HepG2 (cell line): ENCODE measurements around the gene ELP2. TPM values are rescaled to one million over a fixed set of nuclear protein-coding genes. Genes with fewer than 3 reads are reported as not detected.
A peak's percentile ranks its signal among the peaks of the same experiment; 100 is the strongest.

ENCODE experiments used
- CBFB ChIP-seq: sonication (generic); formaldehyde crosslinking; IDR thresholded peaks from 2 replicates; pipeline ENCODE4 v1.4.0; 2020; ENCODE audit warnings: missing genetic modification reagents
- MAF1 ChIP-seq: sonication (generic); formaldehyde crosslinking; IDR thresholded peaks from 2 replicates; pipeline ENCODE4 v1.5.0; 2020; ENCODE audit warnings: missing genetic modification reagents, borderline replicate concordance
- MIXL1 ChIP-seq: IDR thresholded peaks from 2 replicates; pipeline ENCODE4 v1.6.1; 2016
- PAX8 ChIP-seq: sonication (generic); formaldehyde crosslinking; IDR thresholded peaks from 2 replicates; pipeline ENCODE4 v1.8.0; 2022; ENCODE audit warnings: mild to moderate bottlenecking, missing genetic modification reagents, borderline replicate concordance
- PAXIP1 ChIP-seq: sonication (generic); formaldehyde crosslinking; conservative IDR thresholded peaks from 2 replicates; pipeline ENCODE4 v1.4.0; 2020; ENCODE audit warnings: mild to moderate bottlenecking, missing genetic modification reagents, moderate library complexity
- PRPF4 ChIP-seq: fragments of 200-400 bp; formaldehyde crosslinking; IDR thresholded peaks from 2 replicates; pipeline ENCODE4 v1.6.1; 2016; ENCODE audit warnings: low read length, low read depth; ENCODE audit not compliant: poor library complexity, severe bottlenecking
- THAP9 ChIP-seq: sonication (generic); formaldehyde crosslinking; IDR thresholded peaks from 2 replicates; pipeline ENCODE4; 2020; ENCODE audit warnings: missing genetic modification reagents, mild to moderate bottlenecking, borderline replicate concordance
- THYN1 ChIP-seq: sonication (generic); formaldehyde crosslinking; IDR thresholded peaks from 2 replicates; pipeline ENCODE4 v1.8.1; 2023; ENCODE audit warnings: low read depth, mild to moderate bottlenecking, moderate library complexity, missing genetic modification reagents, borderline replicate concordance
- ZHX1 ChIP-seq: sonication (generic); formaldehyde crosslinking; IDR thresholded peaks from 2 replicates; pipeline ENCODE4 v1.8.1; 2022; ENCODE audit warnings: low read depth, mild to moderate bottlenecking, missing genetic modification reagents
- ZNF205 ChIP-seq: IDR thresholded peaks from 2 replicates; pipeline ENCODE4 v1.6.1; 2018; ENCODE audit warnings: missing biosample characterization, missing genetic modification reagents
- ZNF414 ChIP-seq: sonication (generic); formaldehyde crosslinking; IDR thresholded peaks from 2 replicates; pipeline ENCODE4 v1.5.0; 2020; ENCODE audit warnings: missing genetic modification reagents
- ZNF543 ChIP-seq: sonication (generic); formaldehyde crosslinking; IDR thresholded peaks from 2 replicates; pipeline ENCODE4 v1.4.0; 2020; ENCODE audit warnings: mild to moderate bottlenecking, missing genetic modification reagents
- ZNF687 ChIP-seq: sonication (generic); formaldehyde crosslinking; IDR thresholded peaks from 2 replicates; pipeline ENCODE4 v1.5.1; 2020; ENCODE audit warnings: mild to moderate bottlenecking, missing genetic modification reagents, moderate library complexity
- ZNF850 ChIP-seq: sonication (generic); formaldehyde crosslinking; conservative IDR thresholded peaks from 2 replicates; pipeline ENCODE4 v1.9.0; 2021; ENCODE audit warnings: mild to moderate bottlenecking, missing genetic modification reagents
- polyA plus RNA-seq, 8 experiments: library from polyadenylated mRNA; depleted of rRNA in 3 of 8; stranded (reverse) in 7 of 8; unstranded in 1 of 8; fragments of >200 nt; fragmentation: Illumina TruSeq in 4 of 8; extraction: Trizol in 4 of 8; gene quantifications; 2 replicates each; pipeline versions ENCODE4 v1.2.1 to v1.2.3, GENCODE V29; 2011 to 2016; ENCODE audit warnings: low read depth in 4 of 8, missing spikeins in 1 of 8, mixed read lengths in 1 of 8; ENCODE audit not compliant: insufficient read depth in 1 of 8
- total RNA-seq, 5 experiments: library from RNA; depleted of rRNA; stranded (reverse); fragments of >200 nt; fragmentation: Illumina TruSeq; extraction: Trizol; gene quantifications; 2 replicates each; pipeline ENCODE4 v1.2.3, GENCODE V29; 2016; ENCODE audit warnings: low read depth in 1 of 5

Gene ELP2
- total and polyA plus RNA-seq, 2 of the 13 experiments (the other 11 are each of a cell fraction or from before 2014, with no cell fraction given), result 98.7 to 100 TPM

GRCh38 chr18:36187193-36187825, 57.6 kb downstream of the ELP2 start, which contains the start of gene MOCOS (continued):
- peak; percentile 50 for TF ChIP-seq PAXIP1
- TF ChIP-seq THYN1 (CRISPR knock-in tag), result no peak
- no peak for TF ChIP-seq ZNF205
- TF ChIP-seq ZNF687 (CRISPR knock-in tag), result peak; percentile 84
- no peak for TF ChIP-seq MAF1 (CRISPR knock-in tag)
- 0 out of 2 replicates have a peak, but pooled peaks have one; percentile 25 for TF ChIP-seq ZNF414 (CRISPR knock-in tag)
- TF ChIP-seq THAP9 (CRISPR knock-in tag), result no peak
- no peak for TF ChIP-seq ZNF850 (CRISPR knock-in tag)
- TF ChIP-seq ZNF543, result 0 out of 2 replicates have a peak, but pooled peaks have one; percentile 23
- no peak for TF ChIP-seq ZHX1 (CRISPR knock-in tag)
- TF ChIP-seq CBFB (CRISPR knock-in tag), result no peak
- no peak for TF ChIP-seq PAX8 (CRISPR knock-in tag)
- no peak for TF ChIP-seq PRPF4
- TF ChIP-seq MIXL1 (CRISPR knock-in tag), result no peak
